Gastrocnemius medialis (tissue), 4 donors: Measurements from ENCODE around the gene GVQW3.

ENCODE experiments used
- CTCF ChIP-seq, 5 experiments: fragments of 450-650 bp in 3 of 5; fragments of 200-600 bp in 2 of 5; sonication (generic) in 2 of 5; IDR thresholded peaks in 4 of 5; conservative IDR thresholded peaks in 1 of 5; 1 replicate in 4 of 5; 2 replicates in 1 of 5; pipeline ENCODE4 v1.5.1; 2016 to 2019; ENCODE audit warnings: antibody characterized with exemption in 5 of 5, mild to moderate bottlenecking in 3 of 5, moderate library complexity in 3 of 5
- POLR2A ChIP-seq, 2 donors: fragments of 450-650 bp; IDR thresholded peaks; one replicate each; pipeline ENCODE4 v1.6.1; 2017; ENCODE audit warnings: antibody characterized with exemption in 2 of 2, mild to moderate bottlenecking in 2 of 2, moderate library complexity in 2 of 2

- TF ChIP-seq POLR2A (IDR thresholded peaks at IDR 0.05) (no peak), CTCF (IDR thresholded peaks at IDR 0.05 in 4 of 5, conservative IDR thresholded peaks at IDR 0.05 in 1 of 5) (no peak)
These were observed 38.8 kb downstream of the GVQW3 start for GRCh38 chr11:76419896-76420295.
